ENCODE measurements around the gene MACROH2A2. TPM values are rescaled to one million over a fixed set of nuclear protein-coding genes. Genes with fewer than 3 reads are reported as not detected.

Gene MACROH2A2
- total and polyA plus RNA-seq, 2 donors (not counting 1 experiment from before 2014, with no cell fraction given) = not detected

GRCh38 chr10:70145166-70145665 is 92.6 kb downstream of the MACROH2A2 start:
- H3K9ac ChIP-seq (ENCODE audit: low read length) = peak overlapping the region; percentile 78
- H3K4me3 Mint-ChIP-seq = peak overlapping the region; percentile 96
- peak overlapping the region; percentile 2 to 91 (median 81) for H3K4me3 ChIP-seq (ENCODE audit: control extremely low read depth in 1 of 5, extremely low read depth in 1 of 5, insufficient read depth in 1 of 5, low read depth in 2 of 5, low read length in 4 of 5)
- H2AFZ ChIP-seq (ENCODE audit: insufficient read depth, low read depth, low read length, poor library complexity, severe bottlenecking) = peak overlapping the region; percentile 91
- no peaks in the 10 kb centered on the region for H3K9me3 Mint-ChIP-seq (ENCODE audit: insufficient read depth)
- ChIA-PET CTCF (interaction anchor here (0.7 to 6.4 kb wide), 10 partner anchors 8 to 217 kb away, joined by 3 to 131 read pairs (median 5); partner anchors contain the start of genes PPA1 and SAR1A), POLR2A (interaction anchor here (0.9 to 2.8 kb wide), 4 partner anchors 11 to 87 kb away, joined by 6 to 35 read pairs (median 7); partner anchors contain the start of gene SAR1A)
- intact Hi-C loops (cut with micrococcal nuclease) = loop anchor here (1.0 to 10.0 kb wide), 7 partner anchors 13 to 1813 kb away; partner anchors contain the start of genes AIFM2, HNRNPH3, PBLD and SGPL1
- peak overlapping the region; percentile 88 for H3K27ac Mint-ChIP-seq
- H3K27me3 Mint-ChIP-seq = no peaks in the 10 kb centered on the region
- peaks cover 14 to 22% of the 10 kb centered on the region in 2 donors for H3K4me1 ChIP-seq (ENCODE audit: control insufficient read depth in 2 of 2, insufficient read depth in 2 of 2, low read length in 2 of 2)
- H3K4me2 ChIP-seq (replicated peaks; ENCODE audit: low read depth, low read length, poor library complexity, severe bottlenecking) = peak overlapping the region; percentile 89
- 1% methylated on average over 24 of the region's 28 CpGs for WGBS (ENCODE audit: insufficient coverage)
- ATAC-seq (ENCODE audit: low read depth) (no peak), DNase-seq (no peak)
- peaks cover 0 to 11% of the 10 kb centered on the region in 2 experiments for H3K36me3 ChIP-seq (replicated peaks in 1 of 2; ENCODE audit: control extremely low read depth in 1 of 2, control insufficient read depth in 1 of 2, extremely low read depth in 1 of 2, insufficient read depth in 2 of 2, low read length in 1 of 2)
- peaks cover 38% of the 10 kb centered on the region for H3K4me1 Mint-ChIP-seq
- peaks cover 42% of the 10 kb centered on the region for H3K79me2 ChIP-seq (ENCODE audit: control insufficient read depth, insufficient read depth, low read length)
- H4K20me1 ChIP-seq (ENCODE audit: control insufficient read depth, insufficient read depth, low read length, poor library complexity, severe bottlenecking) = peaks cover 31% of the 10 kb centered on the region
- no peaks in the 10 kb centered on the region for H3K9me3 ChIP-seq (ENCODE audit: control extremely low read depth in 1 of 3, control insufficient read depth in 2 of 3, insufficient read depth in 1 of 3, low read length in 2 of 3)
- no peak for TF ChIP-seq CTCF (IDR thresholded peaks at IDR 0.05)
- no peak for TF ChIP-seq EZH2 (IDR thresholded peaks at IDR 0.05; ENCODE audit: borderline replicate concordance, insufficient read depth, low read depth, low read length, poor library complexity, severe bottlenecking)
- H3K27me3 ChIP-seq (replicated peaks in 1 of 4; ENCODE audit: control extremely low read depth in 1 of 4, control insufficient read depth in 3 of 4, insufficient read depth in 4 of 4, low read length in 3 of 4) = no peaks in the 10 kb centered on the region
- H3K27ac ChIP-seq (ENCODE audit: low read length in 2 of 2) = peak overlapping the region; percentile 74 to 84
